Astrocyte (in vitro differentiated cells and primary cell): Measurements from ENCODE around the gene GALNS. TPM values are rescaled to one million over a fixed set of nuclear protein-coding genes. Genes with fewer than 3 reads are reported as not detected.

Experiments
- DNase-seq: peaks from one replicate; pipeline ENCODE4 v3.0.0-alpha.2; 2010; ENCODE audit warnings: low read depth
- FAIRE-seq: peaks from 2 replicates; lab custom pipeline; 2011; peaks lifted over from hg19 to GRCh38; lab: Jason Lieb, UNC
- H2AFZ ChIP-seq: 2 replicates; pipeline ENCODE4 v1.6.0; 2012; ENCODE audit warnings: low read depth, low read length, inconsistent platforms
- H3K27ac ChIP-seq: 2 replicates; pipeline ENCODE4 v1.5.1; 2011; ENCODE audit warnings: low read depth, low read length, inconsistent platforms
- H3K27me3 ChIP-seq: 2 replicates; pipeline ENCODE4 v1.6.0; 2011; ENCODE audit warnings: low read length, inconsistent platforms; ENCODE audit not compliant: insufficient read depth
- H3K36me3 ChIP-seq: 2 replicates; pipeline ENCODE4 v1.5.1; 2011; ENCODE audit warnings: low read length, inconsistent platforms; ENCODE audit not compliant: insufficient read depth
- H3K4me1 ChIP-seq: 2 replicates; pipeline ENCODE4 v1.5.1; 2011; ENCODE audit warnings: low read length, inconsistent platforms; ENCODE audit not compliant: insufficient read depth
- H3K4me2 ChIP-seq: 2 replicates; pipeline ENCODE4 v1.6.0; 2012; ENCODE audit warnings: low read length, inconsistent platforms
- H3K4me3 ChIP-seq: 2 replicates; pipeline ENCODE4 v1.5.1; 2011; ENCODE audit warnings: low read depth, mild to moderate bottlenecking, low read length, inconsistent platforms; ENCODE audit not compliant: insufficient read depth
- H3K79me2 ChIP-seq: 2 replicates; pipeline ENCODE4 v1.6.0; 2012; ENCODE audit warnings: mild to moderate bottlenecking, low read length, inconsistent platforms; ENCODE audit not compliant: insufficient read depth
- H3K9ac ChIP-seq: 2 replicates; pipeline ENCODE4 v1.6.0; 2012; ENCODE audit warnings: mild to moderate bottlenecking, low read length, inconsistent platforms
- H3K9me3 ChIP-seq: 2 replicates; pipeline ENCODE4 v1.5.1; 2012; ENCODE audit warnings: low read depth, mild to moderate bottlenecking, low read length, inconsistent platforms; ENCODE audit not compliant: insufficient read depth
- H4K20me1 ChIP-seq: 2 replicates; pipeline ENCODE4 v1.6.0; 2012; ENCODE audit warnings: low read length, inconsistent platforms; ENCODE audit not compliant: insufficient read depth
- H3K27ac Mint-ChIP-seq: one replicate; pipeline ENCODE4 v1.8.0; 2021; ENCODE audit warnings: mild to moderate bottlenecking, mixed read lengths; ENCODE audit not compliant: unreplicated experiment
- H3K27me3 Mint-ChIP-seq: one replicate; pipeline ENCODE4 v1.8.0; 2021; ENCODE audit warnings: low read depth, mixed read lengths; ENCODE audit not compliant: unreplicated experiment
- H3K36me3 Mint-ChIP-seq: one replicate; pipeline ENCODE4 v1.8.0; 2021; ENCODE audit warnings: low read depth, mixed read lengths; ENCODE audit not compliant: unreplicated experiment
- H3K4me1 Mint-ChIP-seq: one replicate; pipeline ENCODE4 v1.8.0; 2021; ENCODE audit warnings: low read depth, mixed read lengths; ENCODE audit not compliant: unreplicated experiment
- H3K4me3 Mint-ChIP-seq: one replicate; pipeline ENCODE4 v1.8.0; 2021; ENCODE audit warnings: mild to moderate bottlenecking, moderate library complexity, mixed read lengths; ENCODE audit not compliant: unreplicated experiment
- H3K9me3 Mint-ChIP-seq: one replicate; pipeline ENCODE4 v1.8.0; 2021; ENCODE audit warnings: mild to moderate bottlenecking, mixed read lengths; ENCODE audit not compliant: unreplicated experiment
- EZH2 ChIP-seq: IDR thresholded peaks from 2 replicates; pipeline ENCODE4 v1.6.1; 2012; ENCODE audit warnings: mild to moderate bottlenecking, low read length, inconsistent platforms; ENCODE audit not compliant: insufficient read depth
- total RNA-seq: library from RNA; stranded (reverse); gene quantifications from 2 replicates; pipeline ENCODE4 v1.2.1, GENCODE V29; 2021
- TF ChIP-seq, protein P1 (sequence below): IDR thresholded peaks from 2 replicates; pipeline ENCODE4 v1.5.1; 2011; ENCODE audit warnings: low read depth, mild to moderate bottlenecking, inconsistent platforms, low read length, moderate library complexity; ENCODE audit not compliant: insufficient read depth

The GALNS gene
- total RNA-seq, 1 donor from 2014 or later = 31.7 TPM

DNA sequence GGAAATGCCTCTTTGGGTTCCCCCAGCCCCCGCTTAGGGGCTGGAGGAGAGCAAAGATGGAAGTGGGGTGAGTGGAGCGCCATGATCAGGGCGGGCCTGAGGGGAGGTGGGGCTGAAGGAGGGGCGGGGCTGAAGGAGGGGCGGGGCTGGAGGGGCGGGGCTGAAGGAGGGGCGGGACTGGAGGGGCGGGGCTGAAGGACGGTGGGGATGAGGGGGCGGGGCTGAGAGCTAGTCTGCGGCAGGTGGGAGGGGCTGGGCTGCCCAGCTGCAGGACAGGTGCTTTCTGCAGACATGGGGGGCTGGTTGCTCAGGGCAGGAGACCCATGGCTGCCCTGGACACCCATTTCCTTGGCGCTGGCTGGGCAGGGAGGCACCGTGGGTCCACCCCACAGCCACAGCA lies 48.8 kb upstream of the GALNS start:
- no peak overlapping the region for H3K27ac Mint-ChIP-seq
- H3K27me3 Mint-ChIP-seq = peaks cover 13% of the 10 kb centered on the region
- H3K27ac ChIP-seq = no peak overlapping the region
- no peak overlapping the region for H3K4me3 ChIP-seq
- DNase-seq (no peak), FAIRE-seq (no peak)
- no peak overlapping the region for H3K4me3 Mint-ChIP-seq
- H3K9ac ChIP-seq = no peak overlapping the region
- H3K36me3 ChIP-seq = no peaks in the 10 kb centered on the region
- no peak overlapping the region for H2AFZ ChIP-seq
- H3K27me3 ChIP-seq = no peaks in the 10 kb centered on the region
- H4K20me1 ChIP-seq = no peaks in the 10 kb centered on the region
- no peaks in the 10 kb centered on the region for H3K36me3 Mint-ChIP-seq
- TF ChIP-seq EZH2 = no peak
- TF ChIP-seq, protein P1, sequence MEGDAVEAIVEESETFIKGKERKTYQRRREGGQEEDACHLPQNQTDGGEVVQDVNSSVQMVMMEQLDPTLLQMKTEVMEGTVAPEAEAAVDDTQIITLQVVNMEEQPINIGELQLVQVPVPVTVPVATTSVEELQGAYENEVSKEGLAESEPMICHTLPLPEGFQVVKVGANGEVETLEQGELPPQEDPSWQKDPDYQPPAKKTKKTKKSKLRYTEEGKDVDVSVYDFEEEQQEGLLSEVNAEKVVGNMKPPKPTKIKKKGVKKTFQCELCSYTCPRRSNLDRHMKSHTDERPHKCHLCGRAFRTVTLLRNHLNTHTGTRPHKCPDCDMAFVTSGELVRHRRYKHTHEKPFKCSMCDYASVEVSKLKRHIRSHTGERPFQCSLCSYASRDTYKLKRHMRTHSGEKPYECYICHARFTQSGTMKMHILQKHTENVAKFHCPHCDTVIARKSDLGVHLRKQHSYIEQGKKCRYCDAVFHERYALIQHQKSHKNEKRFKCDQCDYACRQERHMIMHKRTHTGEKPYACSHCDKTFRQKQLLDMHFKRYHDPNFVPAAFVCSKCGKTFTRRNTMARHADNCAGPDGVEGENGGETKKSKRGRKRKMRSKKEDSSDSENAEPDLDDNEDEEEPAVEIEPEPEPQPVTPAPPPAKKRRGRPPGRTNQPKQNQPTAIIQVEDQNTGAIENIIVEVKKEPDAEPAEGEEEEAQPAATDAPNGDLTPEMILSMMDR = no peak
- H3K9me3 ChIP-seq = no peaks in the 10 kb centered on the region
- H3K9me3 Mint-ChIP-seq = no peaks in the 10 kb centered on the region
- peaks cover 6% of the 10 kb centered on the region for H3K4me1 Mint-ChIP-seq
- peaks cover 3% of the 10 kb centered on the region for H3K4me1 ChIP-seq
- H3K79me2 ChIP-seq = no peaks in the 10 kb centered on the region
- H3K4me2 ChIP-seq = no peak overlapping the region

DNA sequence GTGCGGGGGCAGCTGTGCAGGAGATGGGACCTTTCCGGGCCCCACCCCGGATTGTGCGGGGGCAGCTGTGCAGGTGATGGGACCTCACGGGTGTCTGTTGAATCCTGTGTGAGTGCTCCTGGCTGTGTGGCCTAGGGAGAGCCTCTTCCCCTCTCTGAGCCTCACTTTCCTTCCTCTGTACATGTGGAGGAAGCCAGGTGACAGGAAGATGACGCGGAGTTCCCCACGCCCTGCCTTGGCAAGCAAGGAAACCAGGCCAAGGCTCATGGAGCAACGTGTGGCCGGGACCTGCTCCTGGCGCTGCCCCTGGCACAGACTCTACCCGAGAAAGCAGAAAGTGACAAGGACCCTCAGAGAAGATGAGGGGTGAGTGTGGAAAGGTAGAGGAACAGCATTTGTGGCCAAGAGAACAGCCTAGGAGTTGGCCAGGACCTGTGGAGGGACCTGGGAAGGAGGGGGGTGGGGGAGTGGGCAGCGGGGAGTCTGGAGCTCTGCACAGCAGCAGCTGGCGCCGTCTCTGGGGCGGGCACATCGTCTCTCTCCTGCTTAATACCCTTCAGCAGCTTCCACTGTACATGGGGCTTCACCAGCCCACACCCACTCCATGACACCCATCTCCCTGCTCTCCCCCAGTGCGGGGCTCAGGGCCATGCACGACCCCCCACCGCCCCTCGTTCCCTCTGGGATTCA lies 48.1 kb upstream of the GALNS start:
- Mint-ChIP-seq H3K36me3 (no peaks in the 10 kb centered on the region), H3K4me3 (no peak overlapping the region), H3K27ac (no peak overlapping the region), H3K4me1 (peaks cover 6% of the 10 kb centered on the region), H3K9me3 (no peaks in the 10 kb centered on the region), H3K27me3 (peaks cover 11% of the 10 kb centered on the region)
- TF ChIP-seq EZH2 = no peak
- TF ChIP-seq, protein P1 = no peak
- no peak overlapping the region for H3K4me2 ChIP-seq
- peaks cover 3% of the 10 kb centered on the region for H3K4me1 ChIP-seq
- DNase-seq (no peak), FAIRE-seq (no peak)
- H3K36me3 ChIP-seq = no peaks in the 10 kb centered on the region
- H3K27me3 ChIP-seq = no peaks in the 10 kb centered on the region
- no peaks in the 10 kb centered on the region for H3K79me2 ChIP-seq
- H3K9ac ChIP-seq = no peak overlapping the region
- no peaks in the 10 kb centered on the region for H3K9me3 ChIP-seq
- H4K20me1 ChIP-seq = no peaks in the 10 kb centered on the region
- H3K4me3 ChIP-seq = no peak overlapping the region
- H3K27ac ChIP-seq = no peak overlapping the region
- no peak overlapping the region for H2AFZ ChIP-seq

DNA sequence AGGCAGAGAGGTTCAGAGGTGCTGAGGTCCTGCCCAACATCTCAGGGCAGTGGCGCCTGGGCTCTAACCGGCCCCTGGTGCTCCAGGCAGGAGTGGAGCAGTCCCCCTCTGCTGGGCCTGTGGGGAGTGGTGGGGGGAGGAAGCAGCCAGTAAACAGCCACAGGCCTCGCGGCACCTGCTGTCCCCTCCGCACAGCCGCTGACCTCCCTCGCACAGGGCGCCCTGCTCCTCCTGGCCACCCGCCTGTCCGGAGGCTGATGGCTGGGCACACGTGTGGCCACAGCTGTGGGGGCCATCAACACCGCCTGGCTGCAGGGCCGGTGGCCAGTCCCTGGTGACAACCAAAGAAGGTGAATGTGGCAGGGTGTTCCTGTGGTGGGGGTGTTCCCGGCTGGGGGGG lies 46.5 kb upstream of the GALNS start:
- Mint-ChIP-seq H3K4me1 (peaks cover 6% of the 10 kb centered on the region), H3K27ac (no peak overlapping the region), H3K9me3 (no peaks in the 10 kb centered on the region), H3K27me3 (peaks cover 15% of the 10 kb centered on the region), H3K36me3 (no peaks in the 10 kb centered on the region), H3K4me3 (no peak overlapping the region)
- Histone ChIP-seq H3K4me3 (no peak overlapping the region), H3K79me2 (no peaks in the 10 kb centered on the region), H4K20me1 (no peaks in the 10 kb centered on the region), H2AFZ (no peak overlapping the region), H3K27ac (no peak overlapping the region), H3K4me1 (peaks cover 3% of the 10 kb centered on the region), H3K27me3 (no peaks in the 10 kb centered on the region), H3K9me3 (no peaks in the 10 kb centered on the region), H3K9ac (no peak overlapping the region), H3K4me2 (no peak overlapping the region), H3K36me3 (no peaks in the 10 kb centered on the region)
- DNase-seq (no peak), FAIRE-seq (no peak)
- TF ChIP-seq EZH2 = no peak
